Measurements from ENCODE around the gene SLC1A3.
"Not testable (repeated sequence)": the region's sequence is repeated elsewhere in the genome, so short reads cannot be mapped to it uniquely, and the experiment has no call there.

Gene SLC1A3

DNA sequence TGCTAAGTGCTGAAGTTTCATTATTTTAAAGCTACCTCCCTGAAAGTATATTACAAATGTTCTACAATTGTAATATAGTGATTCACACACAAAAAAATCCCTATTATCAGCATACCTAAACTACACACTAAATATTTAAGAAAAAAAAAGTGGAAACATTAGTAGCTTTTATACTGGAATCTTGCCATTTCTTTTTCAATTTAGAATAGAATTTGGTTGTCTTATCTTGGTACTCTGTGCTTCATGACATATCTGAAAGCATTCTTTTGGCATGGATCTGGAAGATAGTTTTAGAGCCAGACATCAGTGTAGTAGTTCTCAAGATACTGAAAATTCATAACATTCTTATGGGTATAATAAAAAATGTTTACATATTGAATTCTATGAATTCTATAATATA is 35.0 kb downstream of the SLC1A3 start:
- Histone ChIP-seq H3K27ac (ENCODE audit: low read depth, low read length) (no peak overlapping the region), H3K27me3 (ENCODE audit: control insufficient read depth, insufficient read depth, low read length) (no peaks in the 10 kb centered on the region)

DNA sequence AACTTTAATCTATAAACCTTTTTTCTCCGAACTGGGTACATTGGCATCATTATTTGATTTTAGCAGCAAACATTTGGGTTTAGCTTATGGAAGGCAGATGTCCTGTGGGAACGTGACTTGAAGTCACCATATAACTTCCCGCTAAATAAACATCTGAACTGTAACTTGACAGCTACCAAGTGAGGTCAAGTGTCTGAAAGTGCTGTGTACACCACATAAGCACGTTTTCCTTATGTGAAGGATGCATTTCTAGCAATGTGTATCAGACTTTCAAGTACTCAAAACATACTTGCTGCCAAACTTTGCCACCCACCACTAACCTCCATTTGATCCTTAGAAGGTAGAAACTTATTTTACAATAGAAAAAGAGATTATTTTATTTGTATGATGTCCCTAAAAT is 35.7 kb downstream of the SLC1A3 start:
- Histone ChIP-seq H3K4me3 (ENCODE audit: low read length) (no peak overlapping the region), H3K27ac (ENCODE audit: low read depth, low read length) (no peak overlapping the region), H3K36me3 (ENCODE audit: control insufficient read depth, insufficient read depth, low read length) (no peaks in the 10 kb centered on the region), H3K4me1 (ENCODE audit: control insufficient read depth, insufficient read depth, low read length) (no peaks in the 10 kb centered on the region), H3K27me3 (ENCODE audit: control insufficient read depth, insufficient read depth, low read length) (no peaks in the 10 kb centered on the region), H3K9ac (ENCODE audit: low read length) (no peak overlapping the region)

More for the DNA sequence above, 35.0 kb downstream of the SLC1A3 start:
- Histone ChIP-seq H3K9ac (ENCODE audit: low read length) (no peak overlapping the region), H3K4me3 (ENCODE audit: low read length) (no peak overlapping the region), H3K36me3 (ENCODE audit: control insufficient read depth, insufficient read depth, low read length) (no peaks in the 10 kb centered on the region), H3K4me1 (ENCODE audit: control insufficient read depth, insufficient read depth, low read length) (no peaks in the 10 kb centered on the region)

DNA sequence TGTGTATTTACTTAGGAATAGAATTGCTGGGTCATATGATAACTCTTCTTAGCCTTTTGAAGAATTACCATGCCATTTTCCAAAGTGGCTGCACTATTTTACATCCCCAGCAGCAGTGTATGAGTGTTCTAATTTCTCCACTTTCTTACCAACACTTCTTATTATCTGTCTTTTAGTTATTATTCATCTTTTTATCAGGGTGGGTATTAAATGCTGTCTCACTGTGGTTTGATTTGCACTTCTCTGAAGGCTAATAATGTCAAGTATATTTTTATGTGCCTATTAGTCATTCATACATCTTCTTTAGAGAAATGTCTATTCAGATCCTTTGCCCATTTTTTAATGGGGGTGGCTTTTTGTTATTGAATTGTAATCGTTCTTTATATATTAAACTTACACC is 36.8 kb downstream of the SLC1A3 start:
- Histone ChIP-seq H3K36me3 (ENCODE audit: control insufficient read depth, insufficient read depth, low read length) (no peaks in the 10 kb centered on the region), H3K9ac (ENCODE audit: low read length) (no peak overlapping the region), H3K27me3 (ENCODE audit: control insufficient read depth, insufficient read depth, low read length) (no peaks in the 10 kb centered on the region), H3K4me3 (ENCODE audit: low read length) (no peak overlapping the region), H3K4me1 (ENCODE audit: control insufficient read depth, insufficient read depth, low read length) (no peaks in the 10 kb centered on the region), H3K27ac (ENCODE audit: low read depth, low read length) (no peak overlapping the region)

DNA sequence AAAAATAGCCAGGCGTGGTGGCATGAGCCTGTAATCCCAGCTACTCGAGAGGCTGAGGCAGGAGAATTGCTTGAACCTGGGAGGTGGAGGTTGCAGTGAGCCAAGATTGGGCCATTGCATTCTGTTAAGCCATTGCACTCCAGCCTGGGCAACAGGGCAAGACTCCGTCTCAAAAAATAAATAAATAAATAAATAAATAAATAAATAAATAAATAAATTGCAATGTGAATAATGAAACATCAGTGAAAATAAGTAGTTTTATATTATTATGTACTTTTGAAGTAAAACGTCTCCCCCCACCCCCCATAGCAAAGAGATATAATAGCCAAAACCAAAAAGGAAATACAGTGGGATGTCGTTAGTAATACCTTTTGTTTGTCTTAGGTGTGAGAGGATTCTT is 37.4 kb downstream of the SLC1A3 start:
- H3K9ac ChIP-seq (ENCODE audit: low read length); H3K4me3 ChIP-seq (ENCODE audit: low read length); H3K36me3 ChIP-seq (ENCODE audit: control insufficient read depth, insufficient read depth, low read length); H3K27me3 ChIP-seq (ENCODE audit: control insufficient read depth, insufficient read depth, low read length); H3K27ac ChIP-seq (ENCODE audit: low read depth, low read length); H3K4me1 ChIP-seq (ENCODE audit: control insufficient read depth, insufficient read depth, low read length): not testable (repeated sequence)

DNA sequence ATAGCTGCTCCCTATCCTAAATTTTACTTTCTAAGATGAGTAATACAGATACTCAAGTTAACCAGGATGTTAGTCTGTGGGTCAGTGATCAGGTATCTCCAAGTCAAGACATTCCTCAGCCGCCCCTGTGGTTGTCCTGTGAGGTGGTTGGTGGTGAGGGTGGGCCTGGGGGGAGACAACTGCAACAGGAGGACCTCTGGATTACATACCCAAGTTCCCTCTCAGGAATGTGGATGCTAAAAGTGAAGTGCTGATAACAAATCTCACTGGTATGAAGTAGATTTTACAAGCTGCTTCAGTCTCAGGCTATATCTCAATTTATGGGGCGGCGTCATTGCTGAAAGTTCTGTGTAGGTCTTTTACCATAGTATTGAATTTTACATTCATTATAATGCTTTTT is 38.3 kb downstream of the SLC1A3 start:
- no peaks in the 10 kb centered on the region for H3K36me3 ChIP-seq (ENCODE audit: control insufficient read depth, insufficient read depth, low read length)

DNA sequence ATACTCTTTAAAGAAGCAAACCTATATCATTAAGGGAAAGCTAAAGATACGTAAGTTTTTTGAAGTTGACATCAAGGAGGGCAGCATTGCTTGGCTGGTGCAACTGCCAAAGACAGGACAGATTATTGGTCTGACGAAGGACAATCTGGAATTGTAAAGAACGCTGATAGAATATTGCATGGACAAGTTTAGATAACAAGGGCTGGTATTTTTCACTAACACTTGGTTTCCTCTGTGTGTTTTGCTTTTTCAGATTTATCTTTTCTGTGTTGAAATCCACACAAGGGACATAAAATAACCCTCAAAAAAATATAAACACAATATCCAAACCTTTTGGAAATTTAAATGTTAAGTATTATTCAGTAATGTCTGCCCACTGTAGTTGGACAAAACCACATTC is 39.7 kb downstream of the SLC1A3 start:
- H3K4me1 ChIP-seq (ENCODE audit: control insufficient read depth, insufficient read depth, low read length), result no peaks in the 10 kb centered on the region
- H3K27me3 ChIP-seq (ENCODE audit: control insufficient read depth, insufficient read depth, low read length), result no peaks in the 10 kb centered on the region
- H3K4me3 ChIP-seq (ENCODE audit: low read length), result no peak overlapping the region
- H3K27ac ChIP-seq (ENCODE audit: low read depth, low read length), result no peak overlapping the region
- no peak overlapping the region for H3K9ac ChIP-seq (ENCODE audit: low read length)
- no peaks in the 10 kb centered on the region for H3K36me3 ChIP-seq (ENCODE audit: control insufficient read depth, insufficient read depth, low read length)

More for the DNA sequence above, 38.3 kb downstream of the SLC1A3 start:
- Histone ChIP-seq H3K4me3 (ENCODE audit: low read length) (no peak overlapping the region), H3K4me1 (ENCODE audit: control insufficient read depth, insufficient read depth, low read length) (no peaks in the 10 kb centered on the region), H3K27ac (ENCODE audit: low read depth, low read length) (no peak overlapping the region), H3K9ac (ENCODE audit: low read length) (no peak overlapping the region), H3K27me3 (ENCODE audit: control insufficient read depth, insufficient read depth, low read length) (no peaks in the 10 kb centered on the region)

DNA sequence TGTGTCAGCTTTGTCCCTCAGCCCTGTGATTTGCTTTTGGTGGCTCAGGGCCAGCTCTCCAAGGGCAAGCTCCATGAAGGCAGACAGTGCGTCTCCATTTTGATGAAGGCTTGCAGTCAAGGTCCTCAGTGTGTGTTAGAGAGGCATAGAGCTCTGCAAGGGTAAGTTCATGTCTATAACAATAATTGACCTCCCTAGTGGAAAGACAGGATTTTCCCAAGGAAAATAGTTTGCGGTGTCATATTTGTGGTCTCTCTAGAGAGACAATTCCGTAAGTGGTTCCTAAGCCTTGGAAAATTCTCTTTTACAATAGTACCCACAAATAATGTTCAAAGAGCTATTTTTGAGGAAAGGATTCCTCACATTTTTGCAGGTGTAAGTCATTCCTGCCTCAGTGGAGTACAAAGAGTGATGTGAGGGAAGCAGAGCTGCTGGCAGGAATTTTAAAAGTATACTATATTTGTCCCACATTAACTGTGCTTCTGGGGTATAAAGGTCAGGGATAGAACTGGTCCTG is 40.2 kb downstream of the SLC1A3 start:
- Histone ChIP-seq H3K36me3 (ENCODE audit: control insufficient read depth, insufficient read depth, low read length) (no peaks in the 10 kb centered on the region), H3K4me1 (ENCODE audit: control insufficient read depth, insufficient read depth, low read length) (no peaks in the 10 kb centered on the region), H3K9ac (ENCODE audit: low read length) (no peak overlapping the region), H3K27ac (ENCODE audit: low read depth, low read length) (no peak overlapping the region), H3K4me3 (ENCODE audit: low read length) (no peak overlapping the region), H3K27me3 (ENCODE audit: control insufficient read depth, insufficient read depth, low read length) (no peaks in the 10 kb centered on the region)

DNA sequence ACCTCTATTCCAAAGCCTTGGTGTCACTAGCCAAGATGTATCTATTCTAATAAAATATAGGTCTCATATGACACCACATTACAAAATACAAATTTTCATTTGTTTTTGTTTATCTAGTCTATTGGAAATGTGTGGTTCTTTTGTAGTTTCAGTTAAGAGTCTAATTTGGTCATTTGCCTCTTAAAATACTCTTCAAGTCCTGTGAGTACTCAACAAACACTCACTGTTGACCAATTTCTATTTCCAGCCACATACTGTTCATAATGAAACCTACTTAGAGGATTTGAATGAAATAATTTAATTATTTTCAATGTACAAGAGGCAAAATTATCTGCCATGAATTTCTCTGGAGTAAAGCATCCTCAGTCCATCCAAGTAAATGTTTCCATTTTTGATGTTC is 40.6 kb downstream of the SLC1A3 start:
- Histone ChIP-seq H3K27ac (ENCODE audit: low read depth, low read length) (no peak overlapping the region), H3K4me1 (ENCODE audit: control insufficient read depth, insufficient read depth, low read length) (no peaks in the 10 kb centered on the region), H3K9ac (ENCODE audit: low read length) (no peak overlapping the region)

DNA sequence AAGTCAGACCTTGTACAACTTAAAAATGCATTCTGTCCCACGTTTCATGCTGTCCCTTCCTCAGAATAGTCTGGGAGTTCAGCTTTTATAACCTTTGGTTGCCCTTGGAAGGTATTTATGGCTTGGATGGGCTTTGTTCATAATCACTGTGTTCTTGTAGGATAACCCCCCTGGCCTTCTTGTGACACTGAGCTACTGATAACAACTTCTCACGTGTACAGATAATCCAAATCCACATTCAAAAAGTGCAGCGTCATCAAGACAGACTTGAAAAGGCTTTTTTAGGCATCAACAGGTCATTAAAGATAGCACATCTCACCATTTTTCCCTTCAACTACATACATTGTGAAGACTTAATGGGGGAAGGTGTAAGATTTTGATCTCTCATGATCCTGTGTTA is 42.0 kb downstream of the SLC1A3 start:
- Histone ChIP-seq H3K27ac (ENCODE audit: low read depth, low read length) (no peak overlapping the region), H3K9ac (ENCODE audit: low read length) (no peak overlapping the region), H3K36me3 (ENCODE audit: control insufficient read depth, insufficient read depth, low read length) (no peaks in the 10 kb centered on the region), H3K4me1 (ENCODE audit: control insufficient read depth, insufficient read depth, low read length) (no peaks in the 10 kb centered on the region), H3K27me3 (ENCODE audit: control insufficient read depth, insufficient read depth, low read length) (no peaks in the 10 kb centered on the region), H3K4me3 (ENCODE audit: low read length) (no peak overlapping the region)

More for the DNA sequence above, 40.6 kb downstream of the SLC1A3 start:
- H3K4me3 ChIP-seq (ENCODE audit: low read length), result no peak overlapping the region
- no peaks in the 10 kb centered on the region for H3K36me3 ChIP-seq (ENCODE audit: control insufficient read depth, insufficient read depth, low read length)
- H3K27me3 ChIP-seq (ENCODE audit: control insufficient read depth, insufficient read depth, low read length), result no peaks in the 10 kb centered on the region

DNA sequence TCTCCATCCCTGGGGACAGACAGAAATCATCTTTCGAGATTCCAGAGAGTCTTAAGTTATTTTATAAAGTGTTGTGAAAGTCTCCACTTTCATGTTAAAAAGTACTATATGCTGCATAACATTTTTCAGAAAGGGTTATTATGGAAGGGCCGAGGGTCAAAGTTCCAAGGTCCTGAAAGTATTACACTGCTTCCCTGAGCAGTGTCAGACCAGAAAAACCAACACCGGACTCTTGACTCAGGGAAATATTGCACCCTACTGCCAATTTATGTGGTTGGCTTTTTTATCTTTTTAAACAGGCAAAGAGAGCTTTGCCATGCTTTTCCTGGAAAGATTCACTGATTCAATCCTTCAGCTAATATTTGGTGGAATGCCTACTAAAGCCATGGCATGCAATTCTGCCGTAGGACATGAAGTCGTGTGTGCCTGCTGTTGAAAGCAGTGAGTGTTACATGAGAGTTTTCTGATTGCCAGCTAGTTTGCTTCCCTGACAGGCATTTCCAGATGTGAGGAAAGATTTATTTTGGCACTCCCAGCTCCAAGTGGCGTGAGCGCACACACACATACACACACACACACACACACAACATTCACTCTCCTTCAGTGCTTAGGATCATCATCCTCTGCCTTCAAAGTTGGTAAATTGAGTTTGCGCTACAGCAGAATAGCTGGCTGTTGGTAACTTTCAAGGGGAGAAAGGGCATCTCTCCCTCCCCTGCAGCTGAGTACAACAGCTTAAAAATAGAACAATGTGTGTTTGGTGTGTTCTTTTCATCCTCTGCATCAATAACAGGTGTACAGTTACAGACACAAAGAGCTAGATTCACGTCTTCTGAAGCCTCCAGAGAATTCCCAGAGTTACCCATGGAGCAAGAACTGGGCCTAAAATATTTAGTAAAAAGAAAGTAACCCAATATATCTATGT is 45.6 kb downstream of the SLC1A3 start:
- Histone ChIP-seq H3K27ac (ENCODE audit: low read depth, low read length) (no peak overlapping the region), H3K9ac (ENCODE audit: low read length) (no peak overlapping the region), H3K4me1 (ENCODE audit: control insufficient read depth, insufficient read depth, low read length) (no peaks in the 10 kb centered on the region), H3K36me3 (ENCODE audit: control insufficient read depth, insufficient read depth, low read length) (no peaks in the 10 kb centered on the region), H3K27me3 (ENCODE audit: control insufficient read depth, insufficient read depth, low read length) (no peaks in the 10 kb centered on the region), H3K4me3 (ENCODE audit: low read length) (no peak overlapping the region)

DNA sequence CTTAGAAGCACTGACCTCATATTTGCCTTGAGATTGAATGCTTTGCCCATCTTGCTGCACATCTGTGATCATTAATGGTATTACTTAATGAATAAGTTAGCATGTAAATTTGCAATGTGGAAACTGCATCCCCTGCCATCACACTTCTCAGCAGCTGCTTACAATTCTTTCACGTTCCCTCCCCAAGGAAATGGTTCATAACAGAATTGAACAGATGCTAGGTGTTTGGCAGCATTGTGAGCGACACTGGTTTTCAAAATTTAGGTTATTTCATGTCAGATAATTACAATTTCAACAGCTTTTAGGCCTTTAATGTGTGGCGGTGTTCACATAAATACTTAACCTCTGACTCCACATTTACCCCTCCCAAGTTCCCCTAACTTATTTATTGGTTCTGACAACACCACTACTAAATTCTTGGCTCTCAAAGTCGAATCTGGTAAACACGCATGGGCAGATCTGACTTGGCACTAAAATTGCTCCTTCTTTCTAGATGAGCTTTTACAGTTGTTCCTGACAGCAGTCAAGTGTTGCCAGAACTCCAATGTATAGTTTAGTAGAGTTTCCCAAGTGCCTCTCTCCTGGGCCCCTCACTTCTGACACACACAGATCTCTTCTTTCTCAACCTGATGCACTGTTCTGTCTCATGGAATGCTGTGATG is 46.8 kb downstream of the SLC1A3 start:
- Histone ChIP-seq H3K4me1 (ENCODE audit: control insufficient read depth, insufficient read depth, low read length) (peaks cover 4% of the 10 kb centered on the region), H3K27me3 (ENCODE audit: control insufficient read depth, insufficient read depth, low read length) (no peaks in the 10 kb centered on the region), H3K36me3 (ENCODE audit: control insufficient read depth, insufficient read depth, low read length) (no peaks in the 10 kb centered on the region), H3K9ac (ENCODE audit: low read length) (no peak overlapping the region), H3K4me3 (ENCODE audit: low read length) (no peak overlapping the region), H3K27ac (ENCODE audit: low read depth, low read length) (no peak overlapping the region)

DNA sequence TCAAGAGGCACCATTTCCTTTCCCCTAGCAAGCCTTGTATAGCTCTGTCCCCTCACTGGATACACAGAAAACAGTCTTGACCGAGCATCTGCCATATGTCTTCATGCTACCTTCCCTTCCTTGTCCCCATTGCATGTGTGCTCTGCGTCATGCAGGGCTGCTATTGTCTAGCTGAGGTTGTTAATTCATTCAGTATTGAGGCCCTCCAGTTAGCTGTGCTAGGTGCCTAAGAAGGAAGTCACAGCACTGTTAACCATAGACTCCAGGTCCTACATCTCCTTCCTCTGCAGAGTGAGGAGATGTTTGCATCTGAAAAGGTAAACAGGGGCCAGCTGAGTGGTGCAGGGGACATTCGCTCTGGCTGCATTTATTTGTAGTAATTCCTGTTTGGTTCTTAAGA is 48.2 kb downstream of the SLC1A3 start:
- Histone ChIP-seq H3K4me3 (ENCODE audit: low read length) (no peak overlapping the region), H3K27ac (ENCODE audit: low read depth, low read length) (no peak overlapping the region), H3K27me3 (ENCODE audit: control insufficient read depth, insufficient read depth, low read length) (no peaks in the 10 kb centered on the region), H3K36me3 (ENCODE audit: control insufficient read depth, insufficient read depth, low read length) (no peaks in the 10 kb centered on the region), H3K9ac (ENCODE audit: low read length) (no peak overlapping the region), H3K4me1 (ENCODE audit: control insufficient read depth, insufficient read depth, low read length) (peaks cover 4% of the 10 kb centered on the region)
